A673 (cell line): Measurements from ENCODE around the gene HDAC4. TPM values are rescaled to one million over a fixed set of nuclear protein-coding genes. Genes with fewer than 3 reads are reported as not detected.

Experiments
- BruUV-seq: library from RNA; stranded (reverse); fragments of 400-500 nt; replicated peaks from 2 replicates; lab custom pipeline; 2021; lab: Mats Ljungman, UMichigan
- CTCF ChIA-PET: fragments of 300-600 bp; sonication (Branson Sonifier 250); formaldehyde crosslinking; loops from one replicate; lab custom pipeline; 2022; ENCODE audit warnings: antibody characterized with exemption; lab: Charles Lee
- POLR2A ChIA-PET: fragments of 300-600 bp; sonication (Branson Sonifier 250); formaldehyde crosslinking; loops from one replicate; lab custom pipeline; 2022; ENCODE audit warnings: antibody characterized with exemption; ENCODE audit not compliant: low non-redundant PET; lab: Charles Lee
- DNase-seq: peaks from one replicate; pipeline ENCODE4 v3.0.0-alpha.2; 2015; ENCODE audit warnings: low spot score
- H3K27ac ChIP-seq: fragments of 200-600 bp; sonication (generic); 2 replicates; pipeline ENCODE4 v1.5.1; 2016; ENCODE audit warnings: mixed run types, low read depth, mild to moderate bottlenecking, mixed read lengths, antibody characterized with exemption, low read length; ENCODE audit not compliant: poor library complexity, severe bottlenecking
- H3K27me3 ChIP-seq: fragments of 200-600 bp; sonication (generic); replicated peaks from 2 replicates; pipeline ENCODE4 v1.6.1; 2017; ENCODE audit warnings: mixed run types, low read depth, mild to moderate bottlenecking, mixed read lengths, antibody characterized with exemption, low read length; ENCODE audit not compliant: insufficient read depth, poor library complexity
- H3K36me3 ChIP-seq: fragments of 200-600 bp; sonication (generic); 2 replicates; pipeline ENCODE4 v1.6.1; 2016; ENCODE audit warnings: mixed run types, mild to moderate bottlenecking, mixed read lengths, antibody characterized with exemption, low read length; ENCODE audit not compliant: insufficient read depth, poor library complexity, severe bottlenecking
- H3K4me1 ChIP-seq: fragments of 200-600 bp; sonication (generic); 2 replicates; pipeline ENCODE4 v1.6.1; 2017; ENCODE audit warnings: mixed run types, mild to moderate bottlenecking, mixed read lengths, antibody characterized with exemption, low read length; ENCODE audit not compliant: insufficient read depth, poor library complexity, severe bottlenecking
- H3K4me3 ChIP-seq: fragments of 200-600 bp; sonication (generic); 2 replicates; pipeline ENCODE4 v1.5.1; 2016; ENCODE audit warnings: low read depth, mixed run types, mild to moderate bottlenecking, mixed read lengths, low read length; ENCODE audit not compliant: poor library complexity, severe bottlenecking
- H3K9me3 ChIP-seq: fragments of 200-600 bp; sonication (generic); 2 replicates; pipeline ENCODE4 v1.6.1; 2016; ENCODE audit warnings: mixed run types, low read depth, mild to moderate bottlenecking, mixed read lengths, antibody characterized with exemption, low read length; ENCODE audit not compliant: poor library complexity, severe bottlenecking
- EZH2 ChIP-seq: fragments of 200-600 bp; sonication (generic); IDR thresholded peaks from 2 replicates; pipeline ENCODE4 v1.6.1; 2017; ENCODE audit warnings: borderline replicate concordance, low read depth, mild to moderate bottlenecking, mixed read lengths, antibody characterized with exemption, low read length; ENCODE audit not compliant: poor library complexity, severe bottlenecking
- intact Hi-C: fragments of 100-400 bp; cut with micrococcal nuclease; formaldehyde crosslinking; loops from one replicate; pipeline ENCODE4 v1.10.0; 2022; ENCODE audit not compliant: unreplicated experiment
- total RNA-seq: library from RNA; stranded (reverse); gene quantifications from 2 replicates; pipeline ENCODE4 v1.2.3, GENCODE V29; 2021
- TF ChIP-seq, protein P1 (sequence below): fragments of 300-800, 200-600 bp; sonication (generic); conservative IDR thresholded peaks from 2 replicates; pipeline ENCODE4 v1.5.1; 2017; ENCODE audit warnings: low read depth, mild to moderate bottlenecking, antibody characterized with exemption, low read length, moderate library complexity, mixed read lengths

HDAC4 gene
- total RNA-seq, 1 experiment from 2014 or later = 40.0 TPM

DNA sequence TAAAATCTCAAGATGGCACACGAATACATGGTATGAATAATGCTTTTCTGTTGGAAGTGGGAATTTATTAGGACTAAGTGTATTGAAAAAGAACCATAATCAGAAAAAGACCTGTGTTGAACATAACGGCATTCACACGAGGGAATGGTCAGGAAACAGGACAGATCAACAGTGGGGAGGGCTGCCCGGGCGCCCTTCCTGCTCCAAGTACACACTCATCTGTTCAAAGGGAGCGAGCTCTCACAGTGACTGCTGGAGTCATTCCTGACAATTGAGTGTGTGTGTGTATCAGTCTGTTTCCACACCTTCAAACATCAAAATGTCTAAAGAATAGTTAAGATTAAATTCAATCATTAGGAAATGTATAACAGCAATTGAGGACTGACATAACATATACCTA, 167.2 kb downstream of the HDAC4 start:
- intact Hi-C loops = no loop called here
- H3K4me1 ChIP-seq = peaks cover 23% of the 10 kb centered on the region
- H3K27ac ChIP-seq = no peak overlapping the region
- no peak overlapping the region for H3K4me3 ChIP-seq
- CTCF ChIA-PET = no interaction called here
- H3K36me3 ChIP-seq = no peaks in the 10 kb centered on the region
- TF ChIP-seq, protein P1, sequence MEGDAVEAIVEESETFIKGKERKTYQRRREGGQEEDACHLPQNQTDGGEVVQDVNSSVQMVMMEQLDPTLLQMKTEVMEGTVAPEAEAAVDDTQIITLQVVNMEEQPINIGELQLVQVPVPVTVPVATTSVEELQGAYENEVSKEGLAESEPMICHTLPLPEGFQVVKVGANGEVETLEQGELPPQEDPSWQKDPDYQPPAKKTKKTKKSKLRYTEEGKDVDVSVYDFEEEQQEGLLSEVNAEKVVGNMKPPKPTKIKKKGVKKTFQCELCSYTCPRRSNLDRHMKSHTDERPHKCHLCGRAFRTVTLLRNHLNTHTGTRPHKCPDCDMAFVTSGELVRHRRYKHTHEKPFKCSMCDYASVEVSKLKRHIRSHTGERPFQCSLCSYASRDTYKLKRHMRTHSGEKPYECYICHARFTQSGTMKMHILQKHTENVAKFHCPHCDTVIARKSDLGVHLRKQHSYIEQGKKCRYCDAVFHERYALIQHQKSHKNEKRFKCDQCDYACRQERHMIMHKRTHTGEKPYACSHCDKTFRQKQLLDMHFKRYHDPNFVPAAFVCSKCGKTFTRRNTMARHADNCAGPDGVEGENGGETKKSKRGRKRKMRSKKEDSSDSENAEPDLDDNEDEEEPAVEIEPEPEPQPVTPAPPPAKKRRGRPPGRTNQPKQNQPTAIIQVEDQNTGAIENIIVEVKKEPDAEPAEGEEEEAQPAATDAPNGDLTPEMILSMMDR = no peak
- TF ChIP-seq EZH2 = no peak
- no peak for DNase-seq
- H3K27me3 ChIP-seq = no peaks in the 10 kb centered on the region
- no TSS peak for BruUV-seq
- POLR2A ChIA-PET = no interaction called here
- H3K9me3 ChIP-seq = no peaks in the 10 kb centered on the region

GRCh38 chr2:239232195-239232578, 168.6 kb downstream of the HDAC4 start:
- TF ChIP-seq, protein P1 = no peak
- no peak for TF ChIP-seq EZH2
- ChIA-PET POLR2A (no interaction called here), CTCF (no interaction called here)
- Histone ChIP-seq H3K27me3 (no peaks in the 10 kb centered on the region), H3K4me3 (no peak overlapping the region), H3K9me3 (no peaks in the 10 kb centered on the region), H3K27ac (no peak overlapping the region), H3K4me1 (peaks cover 23% of the 10 kb centered on the region), H3K36me3 (no peaks in the 10 kb centered on the region)
- no peak for DNase-seq
- intact Hi-C loops = no loop called here
- BruUV-seq = no TSS peak

DNA sequence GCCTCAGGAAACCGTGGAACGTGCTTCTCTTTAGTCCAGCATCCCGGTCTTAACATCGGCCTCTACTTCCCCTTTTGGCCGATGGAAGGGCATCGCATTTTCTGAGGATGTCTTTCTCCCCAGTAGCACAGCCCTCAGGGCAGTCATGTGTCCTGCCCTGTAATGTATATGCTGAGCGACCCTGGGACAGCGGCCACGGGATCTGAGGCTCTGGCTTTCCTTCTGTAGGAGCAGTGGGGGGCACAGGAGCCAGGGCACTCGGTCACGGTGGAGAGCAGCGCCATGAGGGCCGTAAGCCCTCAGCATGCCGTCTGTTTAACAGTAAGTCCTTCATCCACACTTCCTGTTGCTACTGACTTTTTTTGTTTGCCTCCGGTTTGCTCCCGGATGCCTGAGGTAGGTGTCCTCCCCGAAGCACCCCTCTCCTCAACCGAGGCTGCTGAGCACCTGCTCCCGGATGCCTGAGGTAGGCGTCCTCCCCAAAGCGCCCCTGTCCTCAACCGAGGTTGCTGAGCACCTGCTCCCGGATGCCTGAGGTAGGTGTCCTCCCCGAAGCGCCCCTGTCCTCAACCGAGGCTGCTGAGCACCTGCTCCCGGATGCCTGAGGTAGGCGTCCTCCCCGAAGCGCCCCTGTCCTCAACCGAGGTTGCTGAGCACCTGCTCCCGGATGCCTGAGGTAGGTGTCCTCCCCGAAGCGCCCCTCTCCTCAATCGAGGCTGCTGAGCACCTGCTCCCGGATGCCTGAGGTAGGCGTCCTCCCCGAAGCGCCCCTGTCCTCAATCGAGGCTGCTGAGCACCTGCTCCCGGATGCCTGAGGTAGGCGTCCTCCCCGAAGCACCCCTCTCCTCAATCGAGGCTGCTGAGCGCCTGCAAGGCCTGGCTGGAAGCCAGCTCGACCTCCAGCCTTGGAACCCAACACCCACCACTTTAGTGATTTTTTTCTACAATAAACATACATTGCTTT, 169.3 kb downstream of the HDAC4 start:
- CTCF ChIA-PET = no interaction called here
- intact Hi-C loops = no loop called here

More for the DNA sequence above, 169.3 kb downstream of the HDAC4 start:
- no peak for TF ChIP-seq EZH2
- TF ChIP-seq, protein P1 = no peak
- no peaks in the 10 kb centered on the region for H3K27me3 ChIP-seq
- H3K36me3 ChIP-seq = no peaks in the 10 kb centered on the region
- peak overlapping the region; percentile 22 for H3K27ac ChIP-seq
- DNase-seq = no peak
- H3K4me1 ChIP-seq = peaks cover 28% of the 10 kb centered on the region
- BruUV-seq = no TSS peak
- POLR2A ChIA-PET = no interaction called here
- no peaks in the 10 kb centered on the region for H3K9me3 ChIP-seq
- H3K4me3 ChIP-seq = no peak overlapping the region
